Gastroesophageal sphincter (tissue), 4 donors: ENCODE results near the gene FRMD5. TPM values are rescaled to one million over a fixed set of nuclear protein-coding genes. Genes with fewer than 3 reads are reported as not detected.

ENCODE experiments used
- ATAC-seq: fragments of 150-250 bp; one replicate; pipeline ENCODE4 v1.9.1; 2016; ENCODE audit warnings: mild to moderate bottlenecking, moderate library complexity
- H3K27ac ChIP-seq, 4 donors: fragments of 200-600 bp; sonication (generic) in 3 of 4; 1 replicate in 3 of 4; 2 replicates in 1 of 4; pipeline ENCODE4 v1.5.1; 2016 to 2019
- H3K27me3 ChIP-seq: fragments of 200-600 bp; sonication (generic); one replicate; pipeline ENCODE4 v1.5.1; 2019
- H3K36me3 ChIP-seq, 2 donors: fragments of 200-600 bp; sonication (generic); one replicate each; pipeline ENCODE4 v1.5.1; 2019; ENCODE audit warnings: control low read depth in 1 of 2
- H3K4me1 ChIP-seq, 3 donors: fragments of 200-600 bp; sonication (generic); 1 replicate in 2 of 3; 2 replicates in 1 of 3; pipeline ENCODE4 v1.5.1; 2016 to 2019; ENCODE audit warnings: control low read depth in 2 of 3
- H3K4me3 ChIP-seq, 2 donors: fragments of 200-600 bp; sonication (generic); one replicate each; pipeline ENCODE4 v1.5.1; 2019; ENCODE audit warnings: mild to moderate bottlenecking in 1 of 2, moderate library complexity in 1 of 2
- H3K9me3 ChIP-seq, 3 donors: fragments of 200-600 bp; sonication (generic); one replicate each; pipeline ENCODE4 v1.5.1; 2017 to 2019; ENCODE audit warnings: control low read depth in 2 of 3
- CTCF ChIP-seq, 4 experiments: fragments of 200-600 bp in 2 of 4; fragments of 450-650 bp in 2 of 4; sonication (generic) in 1 of 4; IDR thresholded peaks; one replicate each; pipeline ENCODE4 v1.5.1; 2017 to 2019; ENCODE audit warnings: antibody characterized with exemption in 4 of 4, mild to moderate bottlenecking in 2 of 4, moderate library complexity in 2 of 4
- EP300 ChIP-seq: sonication (generic); formaldehyde crosslinking; IDR thresholded peaks from one replicate; pipeline ENCODE4 v1.6.1; 2017; ENCODE audit warnings: antibody characterized with exemption, mild to moderate bottlenecking
- POLR2A ChIP-seq, 2 donors: fragments of 450-650 bp; IDR thresholded peaks; one replicate each; pipeline ENCODE4 v1.6.1; 2017; ENCODE audit warnings: antibody characterized with exemption in 2 of 2, mild to moderate bottlenecking in 2 of 2, moderate library complexity in 1 of 2
- POLR2AphosphoS5 ChIP-seq: sonication (generic); formaldehyde crosslinking; IDR thresholded peaks from one replicate; pipeline ENCODE4 v1.6.1; 2017; ENCODE audit warnings: antibody characterized with exemption
- WGBS, 2 donors: methylation state at CpG; one replicate each; pipeline ENCODE4 v1.1.5; 2018; ENCODE audit warnings: low coverage in 1 of 2; 5-methylcytosine and 5-hydroxymethylcytosine counted together
- total RNA-seq, 4 donors: library from RNA; depleted of rRNA; stranded (reverse); fragments of >200 nt; gene quantifications; one replicate each; pipeline ENCODE4 v1.1.0, GENCODE V29; 2016

Gene FRMD5
- total RNA-seq, 4 donors from 2014 or later = 0.47 to 1.2 (median 0.90) TPM

DNA sequence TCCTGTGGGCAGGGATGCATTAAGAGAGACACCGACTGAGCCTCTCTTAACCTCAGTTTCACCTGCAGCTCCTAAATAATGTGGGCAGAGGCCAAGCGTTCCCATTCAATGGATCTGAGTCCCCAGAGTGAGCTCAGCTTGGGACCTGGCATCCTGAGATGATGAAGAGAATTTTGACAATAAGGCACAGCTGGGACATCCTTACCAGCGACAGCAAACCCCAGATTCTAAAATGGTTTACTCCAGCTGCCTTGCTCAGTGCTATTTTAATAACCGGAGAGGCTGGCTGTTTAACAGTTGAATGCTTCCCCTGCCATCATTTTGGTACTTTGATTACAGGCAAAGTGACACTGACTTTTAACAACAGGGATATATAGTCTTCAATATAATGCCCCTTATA, 244.5 kb downstream of the FRMD5 start:
- no peak overlapping the region for H3K27ac ChIP-seq
- H3K4me3 ChIP-seq = no peak overlapping the region
- no peaks in the 10 kb centered on the region for H3K4me1 ChIP-seq
- no peak for ATAC-seq
- H3K36me3 ChIP-seq = no peaks in the 10 kb centered on the region
- WGBS, 2 donors = 92% methylated on average over 4 of the region's 4 CpGs; no CpG with 5 or more reads in 1 of the 2 donors
- peaks cover 13% of the 10 kb centered on the region for H3K27me3 ChIP-seq
- H3K9me3 ChIP-seq = no peaks in the 10 kb centered on the region
- no peak for TF ChIP-seq POLR2A (IDR thresholded peaks at IDR 0.05)
- TF ChIP-seq POLR2AphosphoS5 = no peak

- TF ChIP-seq POLR2A (IDR thresholded peaks at IDR 0.05) = no peak
- no peak for TF ChIP-seq CTCF (IDR thresholded peaks at IDR 0.05)
- TF ChIP-seq EP300 = no peak
- TF ChIP-seq POLR2AphosphoS5 = no peak
- WGBS, 2 donors = 93 to 100% methylated on average over 1 of the region's 1 CpG
- Histone ChIP-seq H3K36me3 (no peaks in the 10 kb centered on the region), H3K27me3 (peaks cover 14% of the 10 kb centered on the region), H3K9me3 (no peaks in the 10 kb centered on the region), H3K4me3 (no peak overlapping the region), H3K4me1 (no peaks in the 10 kb centered on the region), H3K27ac (no peak overlapping the region)
- ATAC-seq = no peak
Measured at GRCh38 chr15:43948691-43949325, 246.3 kb downstream of the FRMD5 start.

GRCh38 chr15:43943511-43943910, 251.6 kb downstream of the FRMD5 start:
- Histone ChIP-seq H3K4me1 (no peaks in the 10 kb centered on the region), H3K27me3 (peaks cover 14% of the 10 kb centered on the region), H3K9me3 (no peaks in the 10 kb centered on the region), H3K4me3 (no peak overlapping the region), H3K36me3 (no peaks in the 10 kb centered on the region), H3K27ac (no peak overlapping the region)
- no peak for TF ChIP-seq EP300
- ATAC-seq = no peak

GRCh38 chr15:43942194-43942593, 252.9 kb downstream of the FRMD5 start:
- ATAC-seq = no peak
- Histone ChIP-seq H3K27me3 (peaks cover 14% of the 10 kb centered on the region), H3K4me1 (no peaks in the 10 kb centered on the region), H3K9me3 (no peaks in the 10 kb centered on the region), H3K27ac (no peak overlapping the region), H3K36me3 (no peaks in the 10 kb centered on the region), H3K4me3 (no peak overlapping the region)
- 45 to 62% methylated on average over 1 of the region's 1 CpG for WGBS, 2 donors
- TF ChIP-seq POLR2AphosphoS5 = no peak
- no peak for TF ChIP-seq CTCF (IDR thresholded peaks at IDR 0.05)
- no peak for TF ChIP-seq POLR2A (IDR thresholded peaks at IDR 0.05)

DNA sequence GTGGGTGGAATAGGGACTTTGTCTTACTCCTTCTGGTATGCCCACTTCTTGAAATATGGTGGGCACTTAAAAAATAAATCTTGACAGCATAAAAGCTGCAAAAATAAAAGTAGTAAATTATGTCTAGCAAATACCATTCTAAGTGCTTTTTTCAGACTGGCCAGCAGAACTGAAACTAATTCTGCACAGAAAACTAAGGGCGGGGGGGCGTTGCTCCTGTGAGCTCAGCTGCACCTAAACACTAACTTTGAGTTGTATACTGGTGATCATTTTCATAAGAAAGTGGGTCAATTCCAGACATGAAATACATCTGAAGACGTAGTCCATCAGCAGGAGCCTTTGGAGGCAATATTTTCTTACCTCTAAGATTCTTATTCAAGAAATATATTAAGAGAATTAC, 253.5 kb downstream of the FRMD5 start:
- no peaks in the 10 kb centered on the region for H3K4me1 ChIP-seq
- ATAC-seq = no peak
- no peak overlapping the region for H3K27ac ChIP-seq
- H3K9me3 ChIP-seq = no peaks in the 10 kb centered on the region
- H3K27me3 ChIP-seq = peaks cover 12% of the 10 kb centered on the region
- TF ChIP-seq POLR2AphosphoS5 = no peak
- TF ChIP-seq EP300 = no peak
- TF ChIP-seq POLR2A (IDR thresholded peaks at IDR 0.05) = no peak
- no peak for TF ChIP-seq CTCF (IDR thresholded peaks at IDR 0.05)
- 60 to 73% methylated on average over 1 to 3 of the region's 3 CpGs for WGBS, 2 donors
- no peak overlapping the region for H3K4me3 ChIP-seq
- H3K36me3 ChIP-seq = no peaks in the 10 kb centered on the region

DNA sequence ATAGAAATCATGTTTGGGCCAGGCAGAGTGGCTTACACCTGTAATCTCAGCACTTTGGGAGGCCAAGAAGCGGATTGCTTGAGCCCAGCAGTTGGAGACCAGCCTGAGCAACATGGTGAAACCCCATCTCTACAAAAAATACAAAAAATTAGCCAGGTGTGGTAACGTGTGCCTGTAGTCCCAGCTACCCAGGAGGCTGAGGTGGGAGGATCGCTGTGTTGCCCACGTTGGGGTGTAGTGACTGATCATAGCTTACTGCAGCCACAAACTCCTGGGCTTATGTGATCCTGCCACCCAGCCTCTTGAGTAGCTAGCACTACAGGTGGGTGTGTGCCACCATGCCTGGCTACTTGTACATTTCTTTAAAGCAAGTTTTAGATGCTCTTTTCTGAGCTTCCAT, 254.0 kb downstream of the FRMD5 start:
- no peak overlapping the region for H3K27ac ChIP-seq
- ATAC-seq = no peak
- TF ChIP-seq POLR2A (IDR thresholded peaks at IDR 0.05) = no peak
- no peak for TF ChIP-seq POLR2AphosphoS5
- TF ChIP-seq EP300 = no peak
- no peak for TF ChIP-seq CTCF (IDR thresholded peaks at IDR 0.05)

More for the DNA sequence above, 254.0 kb downstream of the FRMD5 start:
- no peaks in the 10 kb centered on the region for H3K9me3 ChIP-seq
- peaks cover 7% of the 10 kb centered on the region for H3K27me3 ChIP-seq
- WGBS, 2 donors = 86 to 90% methylated on average over 4 of the region's 4 CpGs
- no peaks in the 10 kb centered on the region for H3K4me1 ChIP-seq
- no peak overlapping the region for H3K4me3 ChIP-seq
- no peaks in the 10 kb centered on the region for H3K36me3 ChIP-seq
